Body of pancreas (tissue), 4 donors: ENCODE data around the gene BCL7C.

Experiments used
- CTCF ChIP-seq, 7 experiments: fragments of 450-650 bp in 4 of 7; fragments of 200-600 bp in 3 of 7; sonication (generic) in 3 of 7; IDR thresholded peaks; one replicate each; pipeline ENCODE4 v1.5.1; 2016 to 2019; ENCODE audit warnings: antibody characterized with exemption in 7 of 7
- POLR2A ChIP-seq, 3 donors: fragments of 450-650 bp; IDR thresholded peaks; one replicate each; pipeline ENCODE4 v1.6.1; 2016; ENCODE audit warnings: antibody characterized with exemption in 3 of 3, mild to moderate bottlenecking in 2 of 3

- TF ChIP-seq CTCF (IDR thresholded peaks at IDR 0.05) (no peak), POLR2A (IDR thresholded peaks at IDR 0.05) (no peak)
Measured at GRCh38 chr16:30888856-30889499, 4.9 kb downstream of the BCL7C start.
